Subcutaneous abdominal adipose tissue (tissue), 5 donors: ENCODE measurements around the gene ARHGEF12.

Source experiments
- H3K27ac ChIP-seq: one replicate; pipeline ENCODE4 v1.7.0; 2013; ENCODE audit warnings: low read depth, mild to moderate bottlenecking, inconsistent platforms, low read length, moderate library complexity
- H3K27me3 ChIP-seq, 5 donors: one replicate each; pipeline ENCODE4 v1.7.0; 2013; ENCODE audit warnings: low read length in 5 of 5, inconsistent platforms in 1 of 5; ENCODE audit not compliant: control insufficient read depth in 5 of 5, insufficient read depth in 4 of 5
- H3K36me3 ChIP-seq, 5 donors: one replicate each; pipeline ENCODE4 v1.7.0; 2013; ENCODE audit warnings: low read length in 5 of 5; ENCODE audit not compliant: control insufficient read depth in 5 of 5, insufficient read depth in 5 of 5
- H3K4me1 ChIP-seq, 5 donors: one replicate each; pipeline ENCODE4 v1.7.0; 2013; ENCODE audit warnings: low read length in 5 of 5, mild to moderate bottlenecking in 3 of 5, moderate library complexity in 1 of 5; ENCODE audit not compliant: control insufficient read depth in 5 of 5, insufficient read depth in 5 of 5
- H3K4me3 ChIP-seq, 5 donors: one replicate each; pipeline ENCODE4 v1.7.0; 2013; ENCODE audit warnings: low read length in 5 of 5, low read depth in 1 of 5
- H3K9ac ChIP-seq, 5 donors: one replicate each; pipeline ENCODE4 v1.7.0; 2013; ENCODE audit warnings: low read length in 5 of 5, mild to moderate bottlenecking in 4 of 5, moderate library complexity in 3 of 5
- H3K9me3 ChIP-seq, 5 donors: one replicate each; pipeline ENCODE4 v1.7.0; 2013; ENCODE audit warnings: low read length in 5 of 5; ENCODE audit not compliant: control insufficient read depth in 5 of 5
- donor health status: healthy.
- donor health status: healthy.
- donor health status: healthy.
- donor health status: healthy.
- donor health status: healthy.

ARHGEF12 gene

GRCh38 chr11:120338107-120338933, 2.1 kb downstream of the ARHGEF12 start:
- peaks cover 2 to 64% (median 52%) of the 10 kb centered on the region in 5 donors for H3K4me1 ChIP-seq
- peak overlapping the region; percentile 82 for H3K27ac ChIP-seq

GRCh38 chr11:120339394-120339890, 3.2 kb downstream of the ARHGEF12 start:
- no peaks in the 10 kb centered on the region for H3K36me3 ChIP-seq
- peak overlapping the region; percentile 10 to 96 (median 59) for H3K4me3 ChIP-seq
- no peaks in the 10 kb centered on the region for H3K27me3 ChIP-seq
- no peaks in the 10 kb centered on the region for H3K9me3 ChIP-seq
- H3K9ac ChIP-seq = peak overlapping the region; percentile 23 to 73 (median 43)
- H3K27ac ChIP-seq = peak overlapping the region; percentile 49
- H3K4me1 ChIP-seq = peaks cover 5 to 73% (median 62%) of the 10 kb centered on the region in 5 donors

More at GRCh38 chr11:120338107-120338933, 2.1 kb downstream of the ARHGEF12 start:
- H3K4me3 ChIP-seq = peak overlapping the region; percentile 80 to 98 (median 91)
- no peaks in the 10 kb centered on the region for H3K27me3 ChIP-seq
- no peaks in the 10 kb centered on the region for H3K36me3 ChIP-seq
- no peaks in the 10 kb centered on the region for H3K9me3 ChIP-seq
- H3K9ac ChIP-seq = peak overlapping the region in 4 of 5 donors; percentile 73 to 98 (median 90)

GRCh38 chr11:120340529-120340928, 4.3 kb downstream of the ARHGEF12 start:
- Histone ChIP-seq H3K9me3 (no peaks in the 10 kb centered on the region), H3K27ac (peak overlapping the region; percentile 49), H3K4me1 (peaks cover 5 to 75% (median 64%) of the 10 kb centered on the region in 5 donors), H3K4me3 (no peak overlapping the region), H3K9ac (no peak overlapping the region), H3K36me3 (no peaks in the 10 kb centered on the region), H3K27me3 (no peaks in the 10 kb centered on the region)

GRCh38 chr11:120342226-120342625, 6.0 kb downstream of the ARHGEF12 start:
- H3K36me3 ChIP-seq = no peaks in the 10 kb centered on the region
- H3K4me3 ChIP-seq = no peak overlapping the region
- H3K4me1 ChIP-seq = peaks cover 9 to 86% (median 64%) of the 10 kb centered on the region in 5 donors
- H3K9ac ChIP-seq = peak overlapping the region in 1 of 5 donors; percentile 22
- H3K27me3 ChIP-seq = no peaks in the 10 kb centered on the region
- no peak overlapping the region for H3K27ac ChIP-seq
- H3K9me3 ChIP-seq = no peaks in the 10 kb centered on the region

- no peak overlapping the region for H3K9ac ChIP-seq
- no peaks in the 10 kb centered on the region for H3K36me3 ChIP-seq
- H3K4me3 ChIP-seq = no peak overlapping the region
- H3K27ac ChIP-seq = no peak overlapping the region
- no peaks in the 10 kb centered on the region for H3K9me3 ChIP-seq
- H3K27me3 ChIP-seq = no peaks in the 10 kb centered on the region
- peaks cover 9 to 87% (median 64%) of the 10 kb centered on the region in 5 donors for H3K4me1 ChIP-seq
These were observed 6.5 kb downstream of the ARHGEF12 start for GRCh38 chr11:120342678-120343077.

- H3K9me3 ChIP-seq = no peaks in the 10 kb centered on the region
- H3K4me3 ChIP-seq = no peak overlapping the region
- no peaks in the 10 kb centered on the region for H3K36me3 ChIP-seq
- H3K4me1 ChIP-seq = peaks cover 9 to 81% (median 59%) of the 10 kb centered on the region in 5 donors
- no peaks in the 10 kb centered on the region for H3K27me3 ChIP-seq
- no peak overlapping the region for H3K27ac ChIP-seq
- no peak overlapping the region for H3K9ac ChIP-seq
These were observed 7.2 kb downstream of the ARHGEF12 start for GRCh38 chr11:120343429-120343828.

GRCh38 chr11:120344302-120345004, 8.2 kb downstream of the ARHGEF12 start:
- H3K9me3 ChIP-seq = no peaks in the 10 kb centered on the region
- H3K27me3 ChIP-seq = no peaks in the 10 kb centered on the region
- H3K4me1 ChIP-seq = peaks cover 9 to 71% (median 48%) of the 10 kb centered on the region in 5 donors
- H3K4me3 ChIP-seq = no peak overlapping the region
- H3K36me3 ChIP-seq = no peaks in the 10 kb centered on the region
- no peak overlapping the region for H3K9ac ChIP-seq
- no peak overlapping the region for H3K27ac ChIP-seq

- no peaks in the 10 kb centered on the region for H3K27me3 ChIP-seq
- no peaks in the 10 kb centered on the region for H3K36me3 ChIP-seq
- H3K9me3 ChIP-seq = no peaks in the 10 kb centered on the region
- H3K9ac ChIP-seq = no peak overlapping the region
- H3K4me1 ChIP-seq = peaks cover 6 to 53% (median 37%) of the 10 kb centered on the region in 5 donors
- peak overlapping the region; percentile 65 for H3K27ac ChIP-seq
- H3K4me3 ChIP-seq = no peak overlapping the region
These were observed 10.0 kb downstream of the ARHGEF12 start for GRCh38 chr11:120346233-120346632.

- no peak overlapping the region for H3K27ac ChIP-seq
- H3K9me3 ChIP-seq = no peaks in the 10 kb centered on the region
- no peaks in the 10 kb centered on the region for H3K36me3 ChIP-seq
- H3K4me1 ChIP-seq = peaks cover 4 to 24% (median 16%) of the 10 kb centered on the region in 5 donors
- no peak overlapping the region for H3K9ac ChIP-seq
- H3K4me3 ChIP-seq = no peak overlapping the region
- no peaks in the 10 kb centered on the region for H3K27me3 ChIP-seq
These were observed 14.4 kb downstream of the ARHGEF12 start for GRCh38 chr11:120350637-120351036.

GRCh38 chr11:120352405-120352804, 16.2 kb downstream of the ARHGEF12 start:
- H3K9me3 ChIP-seq = no peaks in the 10 kb centered on the region
- no peak overlapping the region for H3K9ac ChIP-seq
- H3K27ac ChIP-seq = no peak overlapping the region
- H3K27me3 ChIP-seq = no peaks in the 10 kb centered on the region
- no peak overlapping the region for H3K4me3 ChIP-seq
- H3K36me3 ChIP-seq = no peaks in the 10 kb centered on the region
- peaks cover 0 to 10% (median 5%) of the 10 kb centered on the region in 5 donors for H3K4me1 ChIP-seq
